Measurements from ENCODE around the gene IMMP2L.
"Not testable (repeated sequence)": the region's sequence is repeated elsewhere in the genome, so short reads cannot be mapped to it uniquely, and the experiment has no call there.

IMMP2L gene

DNA sequence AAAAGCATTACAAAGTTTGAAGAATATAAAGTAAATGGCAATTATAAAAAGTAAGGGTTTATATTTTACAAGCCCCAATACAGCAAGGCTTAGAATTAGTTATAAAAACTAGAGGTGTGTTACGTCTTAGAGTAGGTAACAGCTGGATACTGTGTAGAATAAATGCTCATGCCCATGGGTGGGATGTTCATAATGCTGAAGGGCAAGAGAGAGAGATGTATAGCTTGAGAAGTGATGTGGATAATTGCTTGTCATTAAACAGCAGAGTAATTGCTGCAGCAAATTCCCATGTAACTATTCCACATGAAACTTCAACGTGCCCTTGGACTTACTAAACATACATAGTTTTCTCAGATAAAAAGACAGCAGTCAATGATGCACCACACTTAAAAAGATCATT is 233.8 kb downstream of the IMMP2L start:
- DNase-seq, result no peak

DNA sequence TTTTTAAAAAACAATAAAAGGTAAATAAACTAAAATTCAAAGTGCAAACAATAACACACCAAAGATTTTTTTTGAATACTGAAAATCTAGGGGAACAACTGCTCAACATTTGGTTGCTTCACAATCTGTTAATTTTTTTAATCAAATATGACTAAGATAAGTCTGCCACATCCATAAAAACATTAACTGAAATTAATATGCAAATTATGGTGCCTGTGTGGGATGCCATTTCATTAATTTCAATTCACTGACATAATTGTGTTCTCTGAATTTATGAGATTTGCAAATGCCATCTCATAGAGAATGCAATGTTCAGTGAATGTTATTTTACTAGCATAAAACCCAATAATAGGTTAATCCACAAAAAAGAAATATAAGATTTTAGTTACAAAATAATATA is 237.5 kb downstream of the IMMP2L start:
- no peak for DNase-seq

GRCh38 chr7:111324228-111324627 is 238.1 kb downstream of the IMMP2L start:
- DNase-seq, result no peak

DNA sequence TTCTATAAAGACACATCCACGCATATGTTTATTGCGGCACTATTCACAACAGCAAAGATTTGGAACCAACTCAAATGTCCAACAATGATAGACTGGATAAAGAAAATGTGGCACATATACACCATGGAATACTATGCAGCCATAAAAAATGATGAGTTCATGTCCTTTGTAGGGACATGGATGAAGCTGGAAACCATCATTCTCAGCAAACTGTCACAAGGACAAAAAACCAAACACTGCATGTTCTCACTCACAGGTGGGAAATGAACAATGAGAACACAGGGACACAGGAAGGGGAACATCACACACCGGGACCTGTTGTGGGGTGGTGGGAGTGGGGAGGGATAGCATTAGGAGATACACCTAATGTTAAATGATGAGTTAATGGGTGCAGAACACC is 238.6 kb downstream of the IMMP2L start:
- DNase-seq, result not testable (repeated sequence)

GRCh38 chr7:111320133-111320532 is 242.2 kb downstream of the IMMP2L start:
- DNase-seq, result no peak

DNA sequence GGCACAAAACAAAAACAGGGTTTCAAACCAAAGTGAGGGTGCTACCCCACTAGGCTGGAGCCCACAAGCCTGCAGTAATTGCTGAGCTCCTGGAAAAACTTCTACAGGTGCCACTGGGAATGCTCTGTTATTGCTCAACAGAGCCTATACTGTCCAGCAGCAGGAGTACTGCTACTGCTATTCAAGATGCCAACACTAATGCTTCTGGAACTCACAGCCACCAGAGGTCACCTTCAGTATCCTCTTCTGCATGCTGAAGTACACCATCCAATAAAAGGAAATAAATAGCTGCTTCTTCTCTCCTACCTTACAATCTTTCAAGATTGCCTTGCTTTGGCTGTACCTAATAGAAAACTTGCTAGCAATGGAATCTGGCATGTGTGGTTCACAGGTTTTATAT is 249.3 kb downstream of the IMMP2L start:
- no peak for DNase-seq

DNA sequence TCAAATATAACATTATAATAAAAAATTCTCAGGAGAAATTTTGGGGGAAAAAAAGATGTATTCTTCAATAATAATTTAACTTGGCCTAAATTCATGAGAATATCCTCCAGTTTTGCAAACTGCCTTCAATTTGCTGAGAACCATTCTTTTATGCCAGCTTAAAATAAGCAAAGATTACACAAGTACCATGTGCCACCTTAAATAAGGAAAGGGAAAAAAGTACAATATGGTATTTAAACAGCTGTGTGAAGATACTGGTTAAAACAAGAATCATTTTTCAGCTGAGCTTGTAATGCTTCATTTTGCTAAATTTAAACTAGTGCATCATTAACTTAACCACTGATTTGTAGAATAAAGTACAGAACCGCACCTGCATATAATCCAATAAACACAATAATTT is 253.6 kb downstream of the IMMP2L start:
- DNase-seq, result no peak

DNA sequence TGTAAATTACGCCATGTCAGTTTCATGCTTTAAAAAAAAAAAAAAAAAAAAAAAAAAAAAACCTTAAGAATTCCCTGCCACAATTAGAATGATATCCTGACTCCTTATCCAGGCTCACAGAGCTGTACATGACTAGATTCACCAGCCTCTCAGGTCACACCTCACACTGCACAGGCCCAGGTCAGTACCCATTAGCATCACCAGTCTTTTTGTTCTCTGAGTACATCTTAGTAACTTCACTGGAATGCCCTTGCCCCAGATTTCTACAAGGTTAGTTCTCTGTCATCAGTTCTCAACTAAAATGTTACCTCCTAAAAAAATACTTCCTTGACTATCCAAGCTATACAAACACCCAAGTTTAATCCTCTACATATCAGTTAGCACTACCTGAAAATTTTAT is 260.4 kb downstream of the IMMP2L start:
- no peak for DNase-seq

GRCh38 chr7:111294494-111294893 is 267.8 kb downstream of the IMMP2L start:
- no peak for DNase-seq

GRCh38 chr7:111292026-111292470 is 270.2 kb downstream of the IMMP2L start:
- no peak for DNase-seq

- DNase-seq, result no peak
These were observed 271.3 kb downstream of the IMMP2L start for GRCh38 chr7:111290982-111291381.

GRCh38 chr7:111290419-111290818 is 271.9 kb downstream of the IMMP2L start:
- no peak for DNase-seq

- DNase-seq, result not testable (repeated sequence)
These were observed 273.9 kb downstream of the IMMP2L start for GRCh38 chr7:111288441-111288840.

GRCh38 chr7:111282626-111283025 is 279.7 kb downstream of the IMMP2L start:
- DNase-seq, result no peak

GRCh38 chr7:111274857-111275256 is 287.4 kb downstream of the IMMP2L start:
- no peak for DNase-seq

DNA sequence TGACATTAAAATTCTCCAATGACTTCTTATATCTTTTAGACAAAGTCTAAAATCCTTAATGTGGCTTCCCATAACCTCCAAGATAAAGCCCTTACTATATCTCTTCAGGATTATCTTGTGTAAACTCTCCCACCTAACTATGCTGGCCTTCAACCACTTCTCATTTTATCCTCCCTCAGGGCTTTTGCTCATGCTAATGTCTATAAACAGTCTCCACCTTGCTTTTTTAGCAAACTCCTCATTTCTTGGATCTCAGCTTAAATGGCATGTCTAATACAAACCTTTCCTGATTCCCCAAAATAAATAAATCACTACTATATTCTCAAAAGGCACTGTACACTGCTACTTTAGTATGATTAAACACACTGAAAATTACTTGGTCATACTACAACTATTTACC is 290.2 kb downstream of the IMMP2L start:
- no peak for DNase-seq

- not testable (repeated sequence) for DNase-seq
These were observed 291.5 kb downstream of the IMMP2L start for GRCh38 chr7:111270794-111271193.

GRCh38 chr7:111268941-111269340 is 293.4 kb downstream of the IMMP2L start:
- no peak for DNase-seq

GRCh38 chr7:111266613-111267012 is 295.7 kb downstream of the IMMP2L start:
- no peak for DNase-seq

- DNase-seq, result no peak
These were observed 296.9 kb downstream of the IMMP2L start for GRCh38 chr7:111265394-111265793.

DNA sequence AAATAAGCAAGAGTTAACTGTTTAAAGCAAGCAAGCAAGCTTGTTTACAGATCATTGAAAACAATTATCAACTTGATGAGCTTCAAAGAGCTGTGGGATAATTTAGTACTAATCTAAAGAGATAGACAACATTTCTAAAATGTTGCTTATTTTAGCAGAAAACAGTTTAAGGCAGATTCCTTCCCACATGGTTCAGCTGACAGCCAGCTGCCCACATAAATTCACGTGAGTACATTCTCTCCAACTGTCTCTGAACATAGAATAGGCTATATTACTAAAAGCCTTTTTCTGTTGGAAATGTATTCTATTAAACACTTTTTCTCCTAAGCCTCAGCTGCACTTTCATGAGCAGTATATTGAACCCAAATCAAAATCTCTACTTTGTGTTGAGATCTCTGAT is 297.3 kb downstream of the IMMP2L start:
- DNase-seq, result no peak

DNA sequence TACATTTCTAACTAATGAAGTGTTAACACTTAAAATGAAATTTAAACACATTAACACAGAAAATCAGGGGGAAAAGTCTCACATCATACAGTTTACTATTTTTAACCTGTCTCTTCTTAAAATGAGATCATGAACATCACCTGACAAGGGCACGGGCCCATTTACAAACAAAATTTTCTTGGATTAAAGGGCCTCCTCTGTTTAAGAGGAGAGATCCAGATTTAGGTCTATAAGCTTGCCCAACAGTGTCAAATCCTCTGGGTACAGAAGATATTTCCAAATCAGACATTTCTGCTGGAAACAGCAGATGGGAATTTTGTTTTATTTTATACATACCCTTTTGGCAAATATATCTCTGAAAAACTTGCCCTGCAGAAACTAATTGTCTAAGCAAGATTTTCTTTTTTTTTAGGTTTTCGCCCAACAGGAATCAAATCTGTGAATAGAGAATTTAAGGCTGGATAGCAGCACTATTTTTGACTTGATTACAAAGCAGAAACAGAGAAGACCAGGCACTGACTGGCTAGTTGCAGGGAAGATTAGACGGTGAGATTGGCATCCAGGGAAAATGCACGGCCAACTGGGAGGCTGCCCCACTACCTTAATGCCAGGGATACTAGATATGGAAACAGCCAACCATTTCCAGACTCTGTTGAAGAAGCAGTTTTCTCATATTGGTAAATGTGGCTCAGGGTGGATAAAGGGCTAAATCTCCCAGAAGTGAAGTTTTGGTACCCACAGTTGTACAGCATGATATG is 298.0 kb downstream of the IMMP2L start:
- no peak for DNase-seq

DNA sequence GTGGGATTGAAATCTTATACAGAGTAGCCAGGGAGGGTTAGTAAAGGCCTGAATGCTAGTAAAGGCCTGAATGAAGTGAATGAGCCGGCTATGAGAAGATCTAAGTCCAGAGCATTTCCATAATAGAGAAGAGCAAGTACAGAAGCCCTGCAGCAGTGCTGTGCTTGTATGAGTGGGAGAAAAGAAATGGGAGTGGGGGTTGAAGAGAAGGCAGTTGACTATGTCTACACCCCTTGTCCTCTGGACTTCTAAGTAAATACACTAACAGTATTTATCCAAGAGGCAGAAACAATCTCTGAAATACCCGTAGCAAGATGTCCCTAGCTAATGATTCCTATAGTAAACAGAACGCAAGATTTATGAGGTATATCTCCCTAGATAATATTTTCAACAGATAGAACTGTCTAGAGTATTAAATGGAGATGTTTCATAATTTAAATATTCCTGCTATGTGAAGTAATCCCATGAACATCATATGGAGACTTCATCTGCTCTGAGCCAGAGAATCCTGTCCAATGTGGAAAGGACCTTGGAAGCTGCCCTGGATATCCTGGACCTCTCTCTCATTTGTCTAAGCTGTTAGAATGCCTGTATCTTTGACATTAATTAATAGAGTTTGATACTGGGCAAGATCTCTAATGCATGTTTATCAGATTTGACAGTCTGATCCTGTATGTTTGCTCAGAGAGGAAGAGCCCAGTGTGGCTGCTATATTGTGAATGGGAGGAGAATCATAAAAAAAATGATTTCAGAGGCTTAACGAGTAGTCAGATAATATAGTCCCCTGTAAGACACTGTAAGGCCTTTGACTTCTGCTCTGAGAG is 299.8 kb downstream of the IMMP2L start:
- DNase-seq, result no peak

- no peak for DNase-seq
These were observed 300.8 kb downstream of the IMMP2L start for GRCh38 chr7:111261496-111261895.

Data from DMS 273 treated with DMSO at 0.1 percent for 48 hours (cell line).